Upper lobe of right lung (tissue), 1 donor: ENCODE data around the gene CDYL2. TPM values are rescaled to one million over a fixed set of nuclear protein-coding genes. Genes with fewer than 3 reads are reported as not detected.

ENCODE experiments used
- ATAC-seq: fragments of 200-7000 bp; cut with Tn5 transposase; one replicate; pipeline ENCODE4 v1.9.1; 2020; ENCODE audit warnings: mild to moderate bottlenecking, moderate library complexity
- DNase-seq: peaks from one replicate; pipeline ENCODE4 v3.0.0-alpha.2; 2020
- H3K27ac ChIP-seq: fragments of 200-600 bp; one replicate; pipeline ENCODE4 v1.8.0; 2022
- H3K27me3 ChIP-seq: fragments of 200-600 bp; one replicate; pipeline ENCODE4 v1.8.0; 2022; ENCODE audit warnings: mild to moderate bottlenecking
- H3K36me3 ChIP-seq: fragments of 200-600 bp; one replicate; pipeline ENCODE4 v1.8.0; 2022
- H3K4me1 ChIP-seq: fragments of 200-600 bp; one replicate; pipeline ENCODE4 v1.8.0; 2022
- H3K4me3 ChIP-seq: fragments of 200-600 bp; one replicate; pipeline ENCODE4 v1.8.0; 2022; ENCODE audit warnings: mild to moderate bottlenecking
- H3K9me3 ChIP-seq: fragments of 200-600 bp; one replicate; pipeline ENCODE4 v1.8.0; 2022
- CTCF ChIP-seq: fragments of 200-600 bp; IDR thresholded peaks from one replicate; pipeline ENCODE4 v1.8.0; 2022; ENCODE audit warnings: antibody characterized with exemption
- intact Hi-C: fragments of 100-400 bp; cut with DNase I; formaldehyde crosslinking; loops from one replicate; pipeline ENCODE4 v1.11.0; 2022
- total RNA-seq: library from RNA; stranded (reverse); fragmentation: NEBNext Ultra II Directional; extraction: Animal tissue kit (Norgen Biotek cat#: 25700); gene quantifications from one replicate; pipeline ENCODE4 v1.2.1, GENCODE V29; 2021
- donor health status: DM: no; HTN: yes; CAD: no; lungs with severe emphysema.

The CDYL2 gene
- total RNA-seq, 1 donor from 2014 or later: 21.0 TPM

GRCh38 chr16:80704751-80705505, 99.5 kb downstream of the CDYL2 start:
- DNase-seq: no peak
- Histone ChIP-seq H3K27me3 (no peaks in the 10 kb centered on the region), H3K4me1 (no peaks in the 10 kb centered on the region), H3K27ac (no peak overlapping the region), H3K9me3 (no peaks in the 10 kb centered on the region), H3K36me3 (no peaks in the 10 kb centered on the region), H3K4me3 (no peak overlapping the region)
- ATAC-seq: no peak
- intact Hi-C loops: no loop called here
- TF ChIP-seq CTCF: no peak

DNA sequence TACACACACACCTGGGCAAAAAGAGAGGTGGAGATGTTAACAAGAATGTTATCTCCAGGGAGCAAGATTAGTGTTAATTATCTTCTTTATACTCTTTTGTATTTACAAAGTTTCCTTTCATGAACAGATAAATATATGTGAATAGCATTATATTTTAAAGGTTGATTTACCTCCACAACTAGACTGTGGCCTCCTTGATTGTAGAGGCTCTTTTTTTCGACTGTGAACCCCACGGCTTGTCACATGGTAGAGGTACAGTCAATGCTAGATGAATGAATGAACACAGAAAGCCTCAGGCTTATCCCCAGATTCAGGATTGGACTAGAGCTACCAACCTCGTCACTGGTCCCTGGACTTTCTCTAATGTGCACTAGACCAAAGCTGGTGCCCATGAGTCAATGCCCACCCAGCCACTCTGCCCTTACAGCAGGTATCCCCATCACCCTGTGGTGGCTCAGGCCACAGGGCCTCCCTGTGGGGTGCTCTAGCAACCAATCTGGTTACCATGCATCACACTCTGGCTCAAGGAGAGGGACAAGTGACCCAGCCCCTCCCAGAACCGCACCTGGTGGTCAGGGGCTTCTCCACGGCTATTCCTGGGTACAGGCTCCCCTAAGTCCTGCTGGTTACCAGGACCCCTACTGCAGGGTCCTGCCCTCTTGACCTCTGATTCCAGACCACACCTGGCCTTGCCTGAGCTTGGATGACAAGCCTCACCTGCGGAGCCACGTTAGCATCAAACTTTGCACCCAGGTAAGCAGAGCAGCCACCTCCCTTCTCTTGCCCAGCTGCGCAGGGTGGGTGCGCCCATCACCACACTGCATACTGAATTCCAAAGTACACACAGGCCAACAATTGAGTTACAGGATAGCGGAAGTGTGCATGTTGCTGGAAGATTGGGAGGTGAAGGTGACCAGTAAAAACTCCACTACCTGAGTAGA, 101.0 kb downstream of the CDYL2 start:
- intact Hi-C loops: no loop called here
- TF ChIP-seq CTCF: no peak
- H3K27me3 ChIP-seq: no peaks in the 10 kb centered on the region
- H3K36me3 ChIP-seq: no peaks in the 10 kb centered on the region
- H3K4me1 ChIP-seq: no peaks in the 10 kb centered on the region
- H3K4me3 ChIP-seq: no peak overlapping the region
- DNase-seq (no peak), ATAC-seq (no peak)
- no peak overlapping the region for H3K27ac ChIP-seq
- H3K9me3 ChIP-seq: no peaks in the 10 kb centered on the region

GRCh38 chr16:80702696-80703095, 101.7 kb downstream of the CDYL2 start:
- H3K27me3 ChIP-seq: no peaks in the 10 kb centered on the region
- no peak overlapping the region for H3K27ac ChIP-seq
- H3K36me3 ChIP-seq: no peaks in the 10 kb centered on the region
- H3K9me3 ChIP-seq: no peaks in the 10 kb centered on the region
- no peaks in the 10 kb centered on the region for H3K4me1 ChIP-seq
- ATAC-seq (no peak), DNase-seq (no peak)
- no peak for TF ChIP-seq CTCF
- intact Hi-C loops: no loop called here
- no peak overlapping the region for H3K4me3 ChIP-seq

GRCh38 chr16:80700558-80700957, 103.8 kb downstream of the CDYL2 start:
- H3K27ac ChIP-seq: no peak overlapping the region

DNA sequence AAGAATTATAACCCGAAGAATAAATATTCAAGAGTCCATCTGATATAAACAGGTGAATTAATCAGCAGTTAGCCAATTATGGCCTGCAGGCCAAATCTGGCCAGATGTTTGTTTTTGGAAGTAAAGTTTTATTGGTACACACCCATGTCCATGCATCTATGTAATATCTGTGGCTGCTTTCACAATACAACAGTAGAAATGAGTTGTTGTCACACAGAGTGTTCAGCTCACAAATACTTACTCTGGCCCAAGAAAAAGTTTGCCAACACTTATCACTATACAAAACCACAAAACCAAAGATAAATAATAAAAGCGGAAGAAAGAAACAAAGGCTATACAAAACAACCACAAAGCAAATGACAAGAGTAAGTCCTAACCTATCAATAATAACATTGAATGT, 109.4 kb downstream of the CDYL2 start:
- Histone ChIP-seq H3K4me1 (no peaks in the 10 kb centered on the region), H3K9me3 (no peaks in the 10 kb centered on the region), H3K36me3 (no peaks in the 10 kb centered on the region), H3K27ac (no peak overlapping the region), H3K27me3 (no peaks in the 10 kb centered on the region), H3K4me3 (no peak overlapping the region)
- ATAC-seq: no peak
- intact Hi-C loops: no loop called here
- TF ChIP-seq CTCF: no peak
- no peak for DNase-seq

More at GRCh38 chr16:80700558-80700957, 103.8 kb downstream of the CDYL2 start:
- Histone ChIP-seq H3K4me3 (no peak overlapping the region), H3K36me3 (no peaks in the 10 kb centered on the region), H3K9me3 (no peaks in the 10 kb centered on the region), H3K4me1 (no peaks in the 10 kb centered on the region), H3K27me3 (no peaks in the 10 kb centered on the region)
- DNase-seq (no peak), ATAC-seq (no peak)
- intact Hi-C loops: no loop called here
- TF ChIP-seq CTCF: no peak
